ENCODE results near the gene ITPKB. TPM values are rescaled to one million over a fixed set of nuclear protein-coding genes. Genes with fewer than 3 reads are reported as not detected.

ITPKB gene
- total RNA-seq, 2 experiments from 2014 or later, result 37.5 to 38.5 TPM

- Mint-ChIP-seq H3K9me3 (no peaks in the 10 kb centered on the region), H3K27me3 (no peaks in the 10 kb centered on the region), H3K4me3 (no peak overlapping the region), H3K36me3 (peaks cover 21% of the 10 kb centered on the region), H3K27ac (peak overlapping the region; percentile 58), H3K4me1 (ENCODE audit: low read depth) (peaks cover 87% of the 10 kb centered on the region)
- intact Hi-C loops (cut with micrococcal nuclease), result no loop called here
- ChIA-PET POLR2A (interaction anchor here (1.3 kb wide), 1 partner anchor 8 kb away, joined by 3 read pairs; no protein-coding TSS in a partner anchor), CTCF (interaction anchor here (1.1 kb wide), 1 partner anchor 14 kb away, joined by 3 read pairs; no protein-coding TSS in a partner anchor)
- no peak for DNase-seq
These were observed 67.8 kb downstream of the ITPKB start for GRCh38 chr1:226671277-226671676.

GRCh38 chr1:226670073-226670472, 69.0 kb downstream of the ITPKB start:
- no peak overlapping the region for H3K4me3 Mint-ChIP-seq
- peak overlapping the region; percentile 58 for H3K27ac Mint-ChIP-seq
- POLR2A ChIA-PET, result no interaction called here
- peaks cover 18% of the 10 kb centered on the region for H3K36me3 Mint-ChIP-seq
- no peaks in the 10 kb centered on the region for H3K9me3 Mint-ChIP-seq
- DNase-seq, result no peak
- peaks cover 87% of the 10 kb centered on the region for H3K4me1 Mint-ChIP-seq (ENCODE audit: low read depth)
- CTCF ChIA-PET, result interaction anchor here (0.6 to 1.2 kb wide), 2 partner anchors 18 to 27 kb away, joined by 4 to 5 read pairs; no protein-coding TSS in a partner anchor
- no peaks in the 10 kb centered on the region for H3K27me3 Mint-ChIP-seq
- intact Hi-C loops (cut with micrococcal nuclease), result no loop called here

GRCh38 chr1:226668173-226668560, 70.9 kb downstream of the ITPKB start:
- Mint-ChIP-seq H3K4me1 (ENCODE audit: low read depth) (peaks cover 90% of the 10 kb centered on the region), H3K9me3 (no peaks in the 10 kb centered on the region), H3K36me3 (peaks cover 13% of the 10 kb centered on the region), H3K27ac (peak overlapping the region; percentile 26), H3K4me3 (no peak overlapping the region), H3K27me3 (no peaks in the 10 kb centered on the region)
- no peak for DNase-seq
- intact Hi-C loops (cut with micrococcal nuclease), result no loop called here
- ChIA-PET POLR2A (interaction anchor here (1.1 to 1.4 kb wide), 5 partner anchors 11 to 62 kb away, joined by 3 to 7 read pairs (median 3); no protein-coding TSS in a partner anchor), CTCF (interaction anchor here (0.8 to 1.4 kb wide), 5 partner anchors 20 to 260 kb away, joined by 3 to 5 read pairs (median 4); partner anchors contain the start of gene PARP1)

- Mint-ChIP-seq H3K27ac (peak overlapping the region; percentile 26), H3K36me3 (peaks cover 9% of the 10 kb centered on the region), H3K9me3 (no peaks in the 10 kb centered on the region), H3K27me3 (no peaks in the 10 kb centered on the region), H3K4me3 (no peak overlapping the region), H3K4me1 (ENCODE audit: low read depth) (peaks cover 91% of the 10 kb centered on the region)
- DNase-seq, result no peak
- intact Hi-C loops (cut with micrococcal nuclease), result no loop called here
- POLR2A ChIA-PET, result interaction anchor here (1.2 to 1.3 kb wide), 2 partner anchors 13 to 23 kb away, joined by 4 to 5 read pairs; no protein-coding TSS in a partner anchor
- CTCF ChIA-PET, result no interaction called here
These were observed 72.4 kb downstream of the ITPKB start for GRCh38 chr1:226666692-226667091.

- CTCF ChIA-PET, result no interaction called here
- intact Hi-C loops (cut with micrococcal nuclease), result no loop called here
- H3K36me3 Mint-ChIP-seq, result peaks cover 11% of the 10 kb centered on the region
These were observed 72.9 kb downstream of the ITPKB start for GRCh38 chr1:226666164-226666506.

GRCh38 chr1:226665505-226666163, 73.4 kb downstream of the ITPKB start:
- peaks cover 91% of the 10 kb centered on the region for H3K4me1 Mint-ChIP-seq (ENCODE audit: low read depth)
- DNase-seq, result peak; percentile 14
- intact Hi-C loops (cut with micrococcal nuclease), result no loop called here
- H3K27me3 Mint-ChIP-seq, result no peaks in the 10 kb centered on the region
- no peaks in the 10 kb centered on the region for H3K9me3 Mint-ChIP-seq
- no peak overlapping the region for H3K4me3 Mint-ChIP-seq
- H3K36me3 Mint-ChIP-seq, result peaks cover 12% of the 10 kb centered on the region
- ChIA-PET CTCF (no interaction called here), POLR2A (interaction anchor here (1.3 kb wide), 2 partner anchors 22 kb away, joined by 5 to 6 read pairs; no protein-coding TSS in a partner anchor)
- peak overlapping the region; percentile 59 for H3K27ac Mint-ChIP-seq

More at GRCh38 chr1:226666164-226666506, 72.9 kb downstream of the ITPKB start:
- no peaks in the 10 kb centered on the region for H3K9me3 Mint-ChIP-seq
- no peak overlapping the region for H3K4me3 Mint-ChIP-seq
- peak overlapping the region; percentile 35 for H3K27ac Mint-ChIP-seq
- no peaks in the 10 kb centered on the region for H3K27me3 Mint-ChIP-seq
- peaks cover 91% of the 10 kb centered on the region for H3K4me1 Mint-ChIP-seq (ENCODE audit: low read depth)
- POLR2A ChIA-PET, result interaction anchor here (1.3 kb wide), 2 partner anchors 22 kb away, joined by 5 to 6 read pairs; no protein-coding TSS in a partner anchor
- no peak for DNase-seq

- CTCF ChIA-PET, result interaction anchor here (1.1 to 5.0 kb wide), 6 partner anchors 13 to 47 kb away, joined by 3 to 43 read pairs (median 10); no protein-coding TSS in a partner anchor
- peaks cover 97% of the 10 kb centered on the region for H3K4me1 Mint-ChIP-seq (ENCODE audit: low read depth)
- no peaks in the 10 kb centered on the region for H3K9me3 Mint-ChIP-seq
- POLR2A ChIA-PET, result interaction anchor here (1.0 to 2.7 kb wide), 3 partner anchors 10 to 17 kb away, joined by 3 to 10 read pairs (median 4); no protein-coding TSS in a partner anchor
- DNase-seq, result no peak
- peaks cover 12% of the 10 kb centered on the region for H3K36me3 Mint-ChIP-seq
- no peaks in the 10 kb centered on the region for H3K27me3 Mint-ChIP-seq
- intact Hi-C loops (cut with micrococcal nuclease), result no loop called here
- no peak overlapping the region for H3K4me3 Mint-ChIP-seq
- H3K27ac Mint-ChIP-seq, result no peak overlapping the region
These were observed 74.5 kb downstream of the ITPKB start for GRCh38 chr1:226664413-226665101.

GRCh38 chr1:226663327-226663704, 75.8 kb downstream of the ITPKB start:
- no peak overlapping the region for H3K27ac Mint-ChIP-seq
- DNase-seq, result no peak
- intact Hi-C loops (cut with micrococcal nuclease), result loop anchor here (1.0 to 2.0 kb wide), 8 partner anchors 10 to 76 kb away; partner anchors contain the start of gene ITPKB
- H3K4me1 Mint-ChIP-seq (ENCODE audit: low read depth), result peaks cover 95% of the 10 kb centered on the region
- H3K27me3 Mint-ChIP-seq, result no peaks in the 10 kb centered on the region
- POLR2A ChIA-PET, result interaction anchor here (0.9 to 3.3 kb wide), 13 partner anchors 8 to 165 kb away, joined by 3 to 18 read pairs (median 5); partner anchors contain the start of gene ITPKB
- CTCF ChIA-PET, result interaction anchor here (1.2 to 5.0 kb wide), 8 partner anchors 10 to 48 kb away, joined by 3 to 43 read pairs (median 6); no protein-coding TSS in a partner anchor
- H3K4me3 Mint-ChIP-seq, result peak overlapping the region; percentile 58
- peaks cover 10% of the 10 kb centered on the region for H3K36me3 Mint-ChIP-seq
- no peaks in the 10 kb centered on the region for H3K9me3 Mint-ChIP-seq

GRCh38 chr1:226662642-226663326, 76.3 kb downstream of the ITPKB start:
- intact Hi-C loops (cut with micrococcal nuclease), result loop anchor here (1.0 to 2.0 kb wide), 8 partner anchors 9 to 77 kb away; partner anchors contain the start of gene ITPKB
- no peak overlapping the region for H3K27ac Mint-ChIP-seq
- CTCF ChIA-PET, result interaction anchor here (0.7 to 5.0 kb wide), 10 partner anchors 9 to 49 kb away, joined by 3 to 43 read pairs (median 6); no protein-coding TSS in a partner anchor
- peaks cover 90% of the 10 kb centered on the region for H3K4me1 Mint-ChIP-seq (ENCODE audit: low read depth)
- H3K9me3 Mint-ChIP-seq, result no peaks in the 10 kb centered on the region
- H3K27me3 Mint-ChIP-seq, result no peaks in the 10 kb centered on the region
- POLR2A ChIA-PET, result interaction anchor here (0.8 to 3.3 kb wide), 17 partner anchors 9 to 165 kb away, joined by 3 to 18 read pairs (median 4); partner anchors contain the start of gene ITPKB
- H3K36me3 Mint-ChIP-seq, result peaks cover 10% of the 10 kb centered on the region
- H3K4me3 Mint-ChIP-seq, result peak overlapping the region; percentile 58
- peak; percentile 94 for DNase-seq

GRCh38 chr1:226661965-226662364, 77.1 kb downstream of the ITPKB start:
- ChIA-PET POLR2A (interaction anchor here (0.8 to 3.3 kb wide), 13 partner anchors 8 to 77 kb away, joined by 3 to 18 read pairs (median 5); partner anchors contain the start of gene ITPKB), CTCF (interaction anchor here (0.7 to 5.0 kb wide), 13 partner anchors 8 to 223 kb away, joined by 3 to 43 read pairs (median 6); no protein-coding TSS in a partner anchor)
- no peaks in the 10 kb centered on the region for H3K9me3 Mint-ChIP-seq
- H3K27ac Mint-ChIP-seq, result no peak overlapping the region
- peaks cover 82% of the 10 kb centered on the region for H3K4me1 Mint-ChIP-seq (ENCODE audit: low read depth)
- intact Hi-C loops (cut with micrococcal nuclease), result loop anchor here (2.0 kb wide), 1 partner anchor 69 kb away; no protein-coding TSS in a partner anchor
- no peak overlapping the region for H3K4me3 Mint-ChIP-seq
- H3K36me3 Mint-ChIP-seq, result peaks cover 10% of the 10 kb centered on the region
- no peak for DNase-seq
- H3K27me3 Mint-ChIP-seq, result no peaks in the 10 kb centered on the region

GRCh38 chr1:226661271-226661670, 77.8 kb downstream of the ITPKB start:
- ChIA-PET POLR2A (interaction anchor here (1.0 to 3.3 kb wide), 6 partner anchors 16 to 73 kb away, joined by 3 to 18 read pairs (median 6); no protein-coding TSS in a partner anchor), CTCF (interaction anchor here (0.8 to 5.0 kb wide), 6 partner anchors 27 to 222 kb away, joined by 3 to 43 read pairs (median 8); no protein-coding TSS in a partner anchor)
- no peak overlapping the region for H3K27ac Mint-ChIP-seq
- no peaks in the 10 kb centered on the region for H3K9me3 Mint-ChIP-seq
- peaks cover 75% of the 10 kb centered on the region for H3K4me1 Mint-ChIP-seq (ENCODE audit: low read depth)
- H3K27me3 Mint-ChIP-seq, result no peaks in the 10 kb centered on the region
- peak; percentile 51 for DNase-seq
- H3K4me3 Mint-ChIP-seq, result no peak overlapping the region
- intact Hi-C loops (cut with micrococcal nuclease), result no loop called here
- peaks cover 10% of the 10 kb centered on the region for H3K36me3 Mint-ChIP-seq

Measured in activated CD4-positive, alpha-beta memory T cell treated with anti-CD3 and anti-CD28 coated beads for 36 hours (primary cell).